GM12864 (cell line): Measurements from ENCODE around the gene FAM107B.

Experiments
- DNase-seq: peaks from one replicate; pipeline ENCODE4 v3.0.0-alpha.2; 2011; ENCODE audit warnings: low read depth
- H3K4me3 ChIP-seq: 2 replicates; pipeline ENCODE4 v1.5.1; 2011; ENCODE audit warnings: mild to moderate bottlenecking, low read depth, low read length, control low read depth
- TF ChIP-seq, protein P1 (sequence below): IDR thresholded peaks from 2 replicates; pipeline ENCODE4 v1.5.1; 2011; ENCODE audit warnings: low read depth, mild to moderate bottlenecking, moderate library complexity, low read length, control low read depth, inconsistent platforms; ENCODE audit errors: missing control alignments

Gene FAM107B

DNA sequence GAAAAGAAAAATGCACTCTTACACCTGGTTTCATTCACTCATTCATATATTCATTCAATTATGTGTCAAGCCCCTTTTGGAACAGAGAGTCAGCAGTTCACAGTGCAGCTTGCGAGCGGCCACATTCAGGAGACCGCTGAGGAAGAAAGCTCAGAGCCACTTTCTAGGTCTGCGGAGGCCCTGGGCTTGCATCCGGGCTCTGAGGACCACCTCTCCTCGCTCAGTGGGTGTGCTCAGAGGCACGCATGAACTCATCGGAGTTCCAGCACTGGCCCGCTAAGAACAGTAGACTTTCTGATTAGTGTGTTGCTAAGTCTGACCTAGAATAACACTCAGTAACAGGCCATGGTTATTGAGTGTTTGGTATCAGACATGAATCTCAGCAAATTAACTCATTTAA lies 1.8 kb upstream of the FAM107B start:
- no peak overlapping the region for H3K4me3 ChIP-seq
- DNase-seq: no peak
- TF ChIP-seq, protein P1, sequence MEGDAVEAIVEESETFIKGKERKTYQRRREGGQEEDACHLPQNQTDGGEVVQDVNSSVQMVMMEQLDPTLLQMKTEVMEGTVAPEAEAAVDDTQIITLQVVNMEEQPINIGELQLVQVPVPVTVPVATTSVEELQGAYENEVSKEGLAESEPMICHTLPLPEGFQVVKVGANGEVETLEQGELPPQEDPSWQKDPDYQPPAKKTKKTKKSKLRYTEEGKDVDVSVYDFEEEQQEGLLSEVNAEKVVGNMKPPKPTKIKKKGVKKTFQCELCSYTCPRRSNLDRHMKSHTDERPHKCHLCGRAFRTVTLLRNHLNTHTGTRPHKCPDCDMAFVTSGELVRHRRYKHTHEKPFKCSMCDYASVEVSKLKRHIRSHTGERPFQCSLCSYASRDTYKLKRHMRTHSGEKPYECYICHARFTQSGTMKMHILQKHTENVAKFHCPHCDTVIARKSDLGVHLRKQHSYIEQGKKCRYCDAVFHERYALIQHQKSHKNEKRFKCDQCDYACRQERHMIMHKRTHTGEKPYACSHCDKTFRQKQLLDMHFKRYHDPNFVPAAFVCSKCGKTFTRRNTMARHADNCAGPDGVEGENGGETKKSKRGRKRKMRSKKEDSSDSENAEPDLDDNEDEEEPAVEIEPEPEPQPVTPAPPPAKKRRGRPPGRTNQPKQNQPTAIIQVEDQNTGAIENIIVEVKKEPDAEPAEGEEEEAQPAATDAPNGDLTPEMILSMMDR: no peak

DNA sequence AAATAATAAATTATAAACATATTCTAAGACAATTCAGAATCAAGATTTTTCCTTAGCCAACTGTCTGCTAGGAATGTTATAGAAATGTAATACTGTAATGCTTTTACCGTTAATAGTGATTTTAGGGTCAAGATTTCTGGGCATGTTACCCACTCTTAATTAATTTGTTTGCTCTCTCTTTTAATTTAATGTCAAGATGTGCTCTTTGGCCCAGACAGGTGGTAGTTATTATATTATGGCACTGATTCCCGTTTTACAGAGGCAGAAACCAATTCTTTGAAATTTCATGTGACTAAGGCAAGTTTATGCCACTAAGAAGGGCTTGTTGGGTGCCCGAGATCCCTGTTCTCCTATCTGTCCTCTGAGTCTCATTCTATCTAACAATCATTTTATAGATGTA lies 959 bp upstream of the FAM107B start:
- TF ChIP-seq, protein P1: no peak
- DNase-seq: no peak
- no peak overlapping the region for H3K4me3 ChIP-seq

DNA sequence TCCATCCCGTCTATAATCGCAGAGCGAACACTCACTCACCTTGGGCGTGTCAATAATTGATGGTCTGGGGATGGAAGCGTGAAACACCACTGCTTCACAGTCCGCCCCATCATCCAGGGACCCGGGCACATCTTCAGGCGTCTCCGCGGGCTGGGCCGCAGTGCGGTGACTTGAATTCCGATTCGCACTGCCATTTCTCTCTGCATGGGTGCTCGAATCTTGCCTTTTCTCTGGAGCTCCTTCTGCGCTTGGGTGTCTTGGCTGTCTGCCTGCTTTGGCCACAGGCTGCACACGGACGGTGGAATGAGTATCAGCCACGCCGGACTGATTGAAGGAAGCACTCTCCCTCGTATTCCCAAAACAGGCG lies 500 bp downstream of the FAM107B start:
- TF ChIP-seq, protein P1: no peak
- no peak for DNase-seq
- H3K4me3 ChIP-seq: no peak overlapping the region

DNA sequence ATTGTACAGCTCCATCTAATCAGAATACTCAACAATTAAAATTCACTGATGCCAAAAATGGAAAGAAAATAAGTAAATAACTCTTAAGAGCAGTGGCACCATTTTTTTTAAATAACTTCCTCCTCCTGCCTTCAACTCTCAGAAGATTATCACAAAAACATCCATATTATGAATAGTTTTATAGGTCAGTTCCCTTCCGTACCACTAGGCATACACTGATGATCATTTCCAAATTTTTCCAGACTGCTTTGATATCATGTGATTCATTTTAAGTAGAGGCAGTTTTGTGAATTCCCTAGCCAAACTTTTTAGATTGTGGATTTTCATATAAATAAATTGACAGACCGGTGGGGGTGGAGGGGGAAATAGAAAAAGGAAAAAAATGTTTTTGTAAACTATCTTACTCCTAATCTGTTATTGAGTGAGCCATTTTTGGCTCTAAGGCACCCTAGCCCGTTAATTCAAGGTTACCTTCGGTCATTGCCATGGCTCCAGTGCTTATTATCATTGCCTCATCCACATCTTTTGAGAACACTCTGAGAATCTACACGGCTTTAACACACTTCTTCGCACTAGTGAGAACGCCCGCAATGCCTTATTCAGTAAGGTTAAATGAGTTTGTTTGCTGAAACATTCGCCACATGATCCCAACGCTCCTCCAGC lies 1.0 kb downstream of the FAM107B start:
- DNase-seq: no peak
- TF ChIP-seq, protein P1: no peak
- H3K4me3 ChIP-seq: no peak overlapping the region

DNA sequence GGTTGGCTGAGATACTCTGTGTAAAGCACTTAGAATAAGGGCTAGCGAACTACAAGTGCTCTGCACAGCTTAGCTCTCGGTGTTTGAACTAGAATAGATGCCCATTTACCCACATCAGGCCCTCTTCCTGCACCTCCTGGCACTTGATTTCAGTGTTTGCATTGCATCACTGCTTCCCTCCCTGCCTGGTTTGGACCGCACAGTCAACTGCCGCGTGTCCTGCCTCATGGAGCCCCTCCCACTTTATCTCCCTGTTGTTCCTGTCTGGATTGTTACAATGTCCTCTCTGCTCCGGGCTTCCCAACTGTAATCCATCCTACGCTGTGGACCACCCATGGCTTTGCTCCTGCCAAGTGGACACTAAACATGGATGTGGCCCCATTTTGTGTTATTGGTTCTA lies 2.3 kb downstream of the FAM107B start:
- DNase-seq: no peak
- no peak overlapping the region for H3K4me3 ChIP-seq
- TF ChIP-seq, protein P1: no peak

DNA sequence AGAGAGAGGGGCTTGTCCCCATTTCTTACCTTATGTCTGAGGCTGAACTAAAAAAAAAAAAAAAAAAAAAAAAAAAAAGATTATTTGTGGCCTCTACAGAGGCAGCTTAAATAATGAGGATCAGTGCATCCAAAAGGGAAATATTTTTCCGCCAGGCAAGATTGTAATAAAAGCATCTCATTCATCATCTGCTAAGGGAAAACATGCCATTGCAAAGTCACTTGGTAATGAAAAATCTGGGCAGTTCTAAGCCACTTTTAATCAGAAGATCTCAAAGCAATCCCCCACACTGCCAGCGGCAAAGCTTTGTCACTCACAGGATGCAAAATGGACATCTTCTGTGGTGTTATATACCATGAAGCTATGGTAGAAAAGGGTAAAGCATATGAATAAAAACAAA lies 3.8 kb downstream of the FAM107B start:
- TF ChIP-seq, protein P1: no peak
- no peak overlapping the region for H3K4me3 ChIP-seq
- no peak for DNase-seq

DNA sequence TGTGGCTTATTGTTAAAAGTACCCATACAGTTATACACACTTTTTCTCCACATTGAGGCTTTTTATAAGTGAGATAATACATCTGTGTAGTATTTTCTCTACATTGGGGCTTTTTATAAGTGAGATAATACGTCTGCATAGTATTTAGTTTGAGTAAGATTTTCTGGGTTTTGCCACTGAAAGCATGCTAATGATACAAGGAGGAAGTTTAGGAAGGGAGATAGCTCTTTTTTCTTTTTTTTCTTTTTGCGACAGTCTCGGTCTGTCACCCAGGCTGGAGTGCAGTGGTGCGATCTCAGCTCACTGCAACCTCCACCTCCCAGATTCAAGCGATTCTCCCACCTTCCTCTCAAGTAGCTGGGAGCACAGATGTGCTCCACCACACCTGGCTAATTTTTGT lies 13.3 kb downstream of the FAM107B start:
- no peak for DNase-seq
- no peak overlapping the region for H3K4me3 ChIP-seq
- TF ChIP-seq, protein P1: no peak
